GM13977 (cell line): ENCODE data around the gene GHRHR.

Experiments used
- DNase-seq: peaks from one replicate; pipeline ENCODE4 v3.0.0; 2012; ENCODE audit warnings: low spot score
- CTCF ChIP-seq: IDR thresholded peaks from 2 replicates; pipeline ENCODE4 v1.5.1; 2012; ENCODE audit warnings: mild to moderate bottlenecking, control low read depth; ENCODE audit not compliant: insufficient read depth; ENCODE audit errors: extremely low read depth, missing control alignments
- in situ Hi-C: fragments of 300-500 bp; cut with MboI; formaldehyde crosslinking; loops from one replicate; pipeline ENCODE4 v1.12.0; 2022; ENCODE audit warnings: low sequenced_read_pairs, low pct_unique_long_range_greater_than_20kb, mixed read lengths, inconsistent platforms; ENCODE audit not compliant: unreplicated experiment

GHRHR gene

DNA sequence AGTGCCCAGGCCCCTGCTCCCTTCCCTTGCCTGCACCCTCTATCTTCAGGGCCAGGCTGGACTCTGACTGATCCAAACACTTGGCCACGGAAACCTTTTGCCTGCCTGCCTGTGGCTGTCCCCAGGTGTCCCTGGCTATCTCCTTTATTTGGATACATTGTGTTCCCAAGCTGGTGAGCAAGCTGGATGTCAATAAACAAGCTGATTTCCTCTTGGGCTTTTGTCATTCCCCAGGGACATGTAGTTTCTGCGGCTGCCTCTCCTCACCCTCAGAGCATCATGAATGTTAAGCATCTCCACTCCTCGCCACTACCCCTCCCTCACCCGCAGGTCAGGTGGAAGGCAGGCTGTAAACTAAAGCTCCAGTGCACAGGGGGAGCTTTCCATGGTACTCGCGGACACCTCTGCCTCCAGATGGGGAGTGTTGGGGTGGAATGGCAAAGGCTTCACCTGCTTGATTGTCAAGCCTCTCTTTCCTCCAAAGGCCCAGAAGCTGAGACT, 6.9 kb downstream of the GHRHR start:
- no peak for TF ChIP-seq CTCF
- in situ Hi-C loops: loop anchor here (10.0 kb wide), 1 partner anchor 166 kb away; no protein-coding TSS in a partner anchor
- peak; percentile 4 for DNase-seq

- in situ Hi-C loops: loop anchor here (10.0 kb wide), 1 partner anchor 167 kb away; no protein-coding TSS in a partner anchor
- no peak for DNase-seq
- no peak for TF ChIP-seq CTCF
Observed at GRCh38 chr7:30971440-30971839, 7.7 kb downstream of the GHRHR start.

- no peak for TF ChIP-seq CTCF
- in situ Hi-C loops: loop anchor here (10.0 kb wide), 1 partner anchor 167 kb away; no protein-coding TSS in a partner anchor
- no peak for DNase-seq
Observed at GRCh38 chr7:30971840-30972563, 8.2 kb downstream of the GHRHR start.

GRCh38 chr7:30973292-30973691, 9.5 kb downstream of the GHRHR start:
- DNase-seq: peak; percentile 2
- TF ChIP-seq CTCF: no peak
- in situ Hi-C loops: loop anchor here (10.0 kb wide), 1 partner anchor 168 kb away; no protein-coding TSS in a partner anchor

- TF ChIP-seq CTCF: no peak
- in situ Hi-C loops: loop anchor here (10.0 kb wide), 1 partner anchor 169 kb away; no protein-coding TSS in a partner anchor
- no peak for DNase-seq
Observed at GRCh38 chr7:30973791-30974604, 10.2 kb downstream of the GHRHR start.

- peak; percentile 80 for TF ChIP-seq CTCF
- in situ Hi-C loops: loop anchor here (10.0 kb wide), 1 partner anchor 170 kb away; no protein-coding TSS in a partner anchor
- DNase-seq: peak; percentile 86
Observed at GRCh38 chr7:30974605-30975255, 11.0 kb downstream of the GHRHR start.
